PC-3 (cell line): ENCODE data around the gene PLA2G3. TPM values are rescaled to one million over a fixed set of nuclear protein-coding genes. Genes with fewer than 3 reads are reported as not detected.

Experiments used
- ATAC-seq: fragments of 200-7000 bp; cut with Tn5 transposase; 2 replicates; pipeline ENCODE4 v1.9.1; 2020; ENCODE audit warnings: mild to moderate bottlenecking, moderate library complexity
- BruUV-seq: library from RNA; stranded (reverse); fragments of 400-500 nt; replicated peaks from 2 replicates; lab custom pipeline; 2021; lab: Mats Ljungman, UMichigan
- CTCF ChIA-PET: fragments of 300-600 bp; sonication (Branson Sonifier 250); formaldehyde crosslinking; loops from one replicate; lab custom pipeline; 2022; ENCODE audit warnings: antibody characterized with exemption; lab: Charles Lee
- POLR2A ChIA-PET: fragments of 300-600 bp; sonication (Branson Sonifier 250); formaldehyde crosslinking; loops from one replicate; lab custom pipeline; 2022; ENCODE audit warnings: antibody characterized with exemption; ENCODE audit not compliant: unreplicated experiment; lab: Charles Lee
- DNase-seq: peaks from one replicate; pipeline ENCODE4 v3.0.0-alpha.2; 2015
- H2AFZ ChIP-seq: fragments of 300-600 bp; sonication (generic); 2 replicates; pipeline ENCODE4 v1.6.0; 2016; ENCODE audit warnings: antibody characterized with exemption, low read length
- H3F3A ChIP-seq: fragments of 300-600 bp; sonication (generic); one replicate; pipeline ENCODE4 v1.6.0; 2017; ENCODE audit warnings: antibody characterized with exemption, low read length, control low read depth, mild to moderate bottlenecking; ENCODE audit not compliant: unreplicated experiment
- H3K27ac ChIP-seq: fragments of 300-600 bp; sonication (generic); 2 replicates; pipeline ENCODE4 v1.5.1; 2016; ENCODE audit warnings: mild to moderate bottlenecking, low read length
- H3K27me3 ChIP-seq: fragments of 300-600 bp; sonication (generic); 2 replicates; pipeline ENCODE4 v1.6.1; 2016; ENCODE audit warnings: low read length, mixed read lengths
- H3K36me3 ChIP-seq: fragments of 300-600 bp; sonication (generic); 2 replicates; pipeline ENCODE4 v1.6.1; 2016; ENCODE audit warnings: low read depth, mixed run types, low read length, mixed read lengths
- H3K4me1 ChIP-seq: fragments of 300-600 bp; sonication (generic); 2 replicates; pipeline ENCODE4 v1.5.1; 2016; ENCODE audit warnings: low read length; ENCODE audit not compliant: insufficient read depth
- H3K4me2 ChIP-seq: fragments of 300-600 bp; sonication (generic); 2 replicates; pipeline ENCODE4 v1.6.0; 2016; ENCODE audit warnings: low read length
- H3K4me3 ChIP-seq: fragments of 300-600 bp; sonication (generic); 2 replicates; pipeline ENCODE4 v1.5.1; 2016; ENCODE audit warnings: mild to moderate bottlenecking, low read length, mixed read lengths
- H3K79me2 ChIP-seq: fragments of 300-600 bp; sonication (generic); 2 replicates; pipeline ENCODE4 v1.6.1; 2017; ENCODE audit warnings: low read length, mixed read lengths
- H3K9ac ChIP-seq: fragments of 300-600 bp; sonication (generic); 2 replicates; pipeline ENCODE4 v1.6.0; 2016; ENCODE audit warnings: mild to moderate bottlenecking, low read length
- H3K9me2 ChIP-seq: fragments of 300-600 bp; sonication (generic); replicated peaks from 2 replicates; pipeline ENCODE4 v1.6.1; 2016; ENCODE audit warnings: mixed run types, low read length, mixed read lengths
- H3K9me3 ChIP-seq: fragments of 300-600 bp; sonication (generic); 2 replicates; pipeline ENCODE4 v1.6.1; 2016; ENCODE audit warnings: low read length, mixed read lengths
- H4K20me1 ChIP-seq: fragments of 300-600 bp; sonication (generic); 2 replicates; pipeline ENCODE4 v1.6.1; 2016; ENCODE audit warnings: low read length, mixed read lengths
- EZH2 ChIP-seq: fragments of 300-600 bp; sonication (generic); IDR thresholded peaks from one replicate; pipeline ENCODE4 v1.6.1; 2017; ENCODE audit warnings: antibody characterized with exemption, mild to moderate bottlenecking, low read length; ENCODE audit not compliant: unreplicated experiment
- EZH2phosphoT487 ChIP-seq: fragments of 300-600 bp; sonication (generic); IDR thresholded peaks from 2 replicates; pipeline ENCODE4 v1.6.1; 2018; ENCODE audit warnings: mild to moderate bottlenecking, antibody characterized with exemption, low read length, borderline replicate concordance
- intact Hi-C: fragments of 100-400 bp; cut with micrococcal nuclease; formaldehyde crosslinking; loops from 2 replicates; pipeline ENCODE4 v1.9.0; 2023
- total RNA-seq: library from RNA; depleted of rRNA; stranded (reverse); fragments of >200 nt; gene quantifications from 2 replicates; pipeline ENCODE4 v1.2.3, GENCODE V29; 2014
- TF ChIP-seq, protein P1 (sequence below): fragments of 300-600 bp; sonication (generic); conservative IDR thresholded peaks from 2 replicates; pipeline ENCODE4 v1.5.1; 2017; ENCODE audit warnings: antibody characterized with exemption, low read depth, mild to moderate bottlenecking, low read length

PLA2G3 gene
- total RNA-seq, 1 experiment from 2014 or later, result not detected

DNA sequence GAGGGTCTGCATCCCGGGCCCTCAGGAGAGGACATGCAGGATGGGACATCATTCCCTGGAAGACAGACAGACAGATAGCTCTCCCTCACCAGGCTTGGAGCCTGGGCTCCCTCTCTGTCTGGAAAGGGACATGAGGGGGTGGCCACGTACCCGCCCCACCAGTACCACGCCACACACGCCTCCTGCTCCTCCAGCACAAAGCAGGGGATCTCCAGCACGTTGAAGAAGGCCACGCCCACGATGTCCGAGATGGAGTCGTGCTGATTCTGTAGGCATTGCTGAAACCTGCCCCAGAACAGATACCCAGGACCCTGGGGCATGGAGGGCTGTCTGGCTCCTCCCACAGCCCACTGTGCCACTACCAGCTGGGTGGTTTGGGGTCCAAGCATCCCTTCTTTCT, 2.2 kb downstream of the PLA2G3 start:
- no peak for ATAC-seq
- Histone ChIP-seq H3K9ac (no peak overlapping the region), H3K4me3 (no peak overlapping the region), H2AFZ (no peak overlapping the region), H3F3A (no peaks in the 10 kb centered on the region), H3K4me1 (no peaks in the 10 kb centered on the region), H3K36me3 (no peaks in the 10 kb centered on the region), H4K20me1 (no peaks in the 10 kb centered on the region), H3K79me2 (no peaks in the 10 kb centered on the region), H3K4me2 (no peak overlapping the region), H3K27ac (no peak overlapping the region), H3K9me3 (no peaks in the 10 kb centered on the region), H3K27me3 (no peaks in the 10 kb centered on the region), H3K9me2 (no peaks in the 10 kb centered on the region)
- ChIA-PET CTCF (no interaction called here), POLR2A (no interaction called here)
- DNase-seq, result no peak
- BruUV-seq, result no TSS peak
- intact Hi-C loops, result no loop called here
- TF ChIP-seq, protein P1, sequence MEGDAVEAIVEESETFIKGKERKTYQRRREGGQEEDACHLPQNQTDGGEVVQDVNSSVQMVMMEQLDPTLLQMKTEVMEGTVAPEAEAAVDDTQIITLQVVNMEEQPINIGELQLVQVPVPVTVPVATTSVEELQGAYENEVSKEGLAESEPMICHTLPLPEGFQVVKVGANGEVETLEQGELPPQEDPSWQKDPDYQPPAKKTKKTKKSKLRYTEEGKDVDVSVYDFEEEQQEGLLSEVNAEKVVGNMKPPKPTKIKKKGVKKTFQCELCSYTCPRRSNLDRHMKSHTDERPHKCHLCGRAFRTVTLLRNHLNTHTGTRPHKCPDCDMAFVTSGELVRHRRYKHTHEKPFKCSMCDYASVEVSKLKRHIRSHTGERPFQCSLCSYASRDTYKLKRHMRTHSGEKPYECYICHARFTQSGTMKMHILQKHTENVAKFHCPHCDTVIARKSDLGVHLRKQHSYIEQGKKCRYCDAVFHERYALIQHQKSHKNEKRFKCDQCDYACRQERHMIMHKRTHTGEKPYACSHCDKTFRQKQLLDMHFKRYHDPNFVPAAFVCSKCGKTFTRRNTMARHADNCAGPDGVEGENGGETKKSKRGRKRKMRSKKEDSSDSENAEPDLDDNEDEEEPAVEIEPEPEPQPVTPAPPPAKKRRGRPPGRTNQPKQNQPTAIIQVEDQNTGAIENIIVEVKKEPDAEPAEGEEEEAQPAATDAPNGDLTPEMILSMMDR, result no peak
- TF ChIP-seq EZH2phosphoT487 (no peak), EZH2 (no peak)

DNA sequence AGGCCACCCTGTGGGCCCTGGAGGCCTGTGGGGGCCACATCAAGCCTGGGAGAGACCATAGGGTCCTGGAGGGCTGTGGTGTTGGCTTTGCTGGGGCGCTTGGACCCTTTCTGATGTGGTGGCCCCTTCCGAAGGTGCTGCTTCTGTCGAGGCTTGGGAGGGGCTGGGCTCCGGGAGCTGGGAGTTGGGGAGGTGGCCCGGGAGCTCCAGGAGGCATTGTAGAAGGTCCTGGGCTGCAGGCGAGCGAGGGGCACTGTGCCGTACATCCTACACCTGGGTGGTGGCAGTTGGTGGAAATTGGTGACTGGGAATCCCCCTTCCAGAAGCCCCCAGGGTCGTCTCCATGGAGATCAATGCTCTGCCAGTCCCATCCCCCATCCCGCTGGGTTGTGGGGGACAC, 2.6 kb downstream of the PLA2G3 start:
- POLR2A ChIA-PET, result no interaction called here

DNA sequence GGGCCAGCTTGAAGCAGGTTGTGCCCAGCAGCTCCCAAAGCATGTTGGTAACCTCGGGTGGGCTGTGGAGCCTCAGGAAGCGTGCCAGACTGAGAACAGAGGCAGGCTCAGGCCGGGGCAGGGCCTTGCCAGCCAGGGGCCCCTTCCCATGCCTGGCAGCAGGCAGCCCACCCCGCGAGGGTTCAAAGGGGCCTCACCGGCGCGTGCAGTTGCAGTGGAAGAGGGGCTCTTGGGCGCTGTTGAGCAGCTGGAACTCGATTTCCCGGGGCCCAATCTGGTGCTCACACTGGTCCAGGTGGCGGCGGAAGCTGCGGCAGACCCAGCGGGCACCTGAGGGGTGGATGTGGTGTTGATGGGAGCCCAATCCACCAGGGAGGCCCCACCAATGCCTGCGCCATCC, 3.6 kb downstream of the PLA2G3 start:
- H3K4me3 ChIP-seq, result no peak overlapping the region
- ChIA-PET CTCF (no interaction called here), POLR2A (no interaction called here)
- no peaks in the 10 kb centered on the region for H3K9me2 ChIP-seq
- no TSS peak for BruUV-seq
- intact Hi-C loops, result no loop called here
- H3K36me3 ChIP-seq, result no peaks in the 10 kb centered on the region
- H3K27me3 ChIP-seq, result no peaks in the 10 kb centered on the region
- H3K9ac ChIP-seq, result no peak overlapping the region
- peaks cover 4% of the 10 kb centered on the region; the same call in 1 of the 2 replicates for H3K4me1 ChIP-seq
- no peak overlapping the region for H2AFZ ChIP-seq
- no peaks in the 10 kb centered on the region for H3K79me2 ChIP-seq
- H3K4me2 ChIP-seq, result no peak overlapping the region
- no peaks in the 10 kb centered on the region for H4K20me1 ChIP-seq
- DNase-seq (no peak), ATAC-seq (no peak)
- H3F3A ChIP-seq, result no peaks in the 10 kb centered on the region
- no peak overlapping the region for H3K27ac ChIP-seq
- no peaks in the 10 kb centered on the region for H3K9me3 ChIP-seq
- TF ChIP-seq EZH2, result no peak
- TF ChIP-seq, protein P1, result no peak
- no peak for TF ChIP-seq EZH2phosphoT487

More for the DNA sequence above, 2.6 kb downstream of the PLA2G3 start:
- Histone ChIP-seq H3K79me2 (no peaks in the 10 kb centered on the region), H3K27me3 (no peaks in the 10 kb centered on the region), H3K9me2 (no peaks in the 10 kb centered on the region), H2AFZ (no peak overlapping the region), H4K20me1 (no peaks in the 10 kb centered on the region), H3K4me3 (no peak overlapping the region), H3F3A (no peaks in the 10 kb centered on the region), H3K9ac (no peak overlapping the region), H3K4me2 (no peak overlapping the region), H3K36me3 (no peaks in the 10 kb centered on the region), H3K9me3 (no peaks in the 10 kb centered on the region), H3K27ac (no peak overlapping the region), H3K4me1 (no peaks in the 10 kb centered on the region)
- DNase-seq (no peak), ATAC-seq (no peak)
- TF ChIP-seq EZH2 (no peak), EZH2phosphoT487 (no peak)
- TF ChIP-seq, protein P1, result no peak
- intact Hi-C loops, result no loop called here
- CTCF ChIA-PET, result no interaction called here
- BruUV-seq, result no TSS peak
